Colon (tissue), 2 donors: Measurements from ENCODE around the gene ACOXL.

Source experiments
- FAIRE-seq: peaks from 2 replicates; lab custom pipeline; 2012; peaks lifted over from hg19 to GRCh38; lab: Jason Lieb, UNC
- donor health status: control.
- donor health status: control.

Gene ACOXL

GRCh38 chr2:110858135-110858725 is 125.9 kb downstream of the ACOXL start:
- FAIRE-seq: no peak

GRCh38 chr2:110858993-110859701 is 126.8 kb downstream of the ACOXL start:
- no peak for FAIRE-seq

GRCh38 chr2:110860630-110861029 is 128.3 kb downstream of the ACOXL start:
- no peak for FAIRE-seq

GRCh38 chr2:110861616-110862260 is 129.4 kb downstream of the ACOXL start:
- FAIRE-seq: no peak

- no peak for FAIRE-seq
Measured at GRCh38 chr2:110863726-110864125, 131.4 kb downstream of the ACOXL start.

GRCh38 chr2:110864176-110864575 is 131.8 kb downstream of the ACOXL start:
- FAIRE-seq: no peak

GRCh38 chr2:110864731-110865130 is 132.4 kb downstream of the ACOXL start:
- FAIRE-seq: no peak

GRCh38 chr2:110865188-110865587 is 132.8 kb downstream of the ACOXL start:
- no peak for FAIRE-seq

GRCh38 chr2:110866045-110866444 is 133.7 kb downstream of the ACOXL start:
- no peak for FAIRE-seq

- FAIRE-seq: no peak
Measured at GRCh38 chr2:110866466-110866865, 134.1 kb downstream of the ACOXL start.

GRCh38 chr2:110867078-110867477 is 134.7 kb downstream of the ACOXL start:
- no peak for FAIRE-seq

GRCh38 chr2:110868971-110869370 is 136.6 kb downstream of the ACOXL start:
- no peak for FAIRE-seq

- no peak for FAIRE-seq
Measured at GRCh38 chr2:110869472-110870446, 137.4 kb downstream of the ACOXL start.

- no peak for FAIRE-seq
Measured at GRCh38 chr2:110870545-110870944, 138.2 kb downstream of the ACOXL start.

GRCh38 chr2:110871637-110872036 is 139.3 kb downstream of the ACOXL start:
- no peak for FAIRE-seq

GRCh38 chr2:110872521-110872920 is 140.1 kb downstream of the ACOXL start:
- FAIRE-seq: no peak

GRCh38 chr2:110873056-110873502 is 140.7 kb downstream of the ACOXL start:
- FAIRE-seq: no peak

- no peak for FAIRE-seq
Measured at GRCh38 chr2:110873597-110874452, 141.5 kb downstream of the ACOXL start.

- FAIRE-seq: no peak
Measured at GRCh38 chr2:110874453-110875383, 142.3 kb downstream of the ACOXL start.

GRCh38 chr2:110875384-110875725 is 143.0 kb downstream of the ACOXL start:
- FAIRE-seq: no peak
